ENCODE measurements around the gene NEAT1.

NEAT1 gene

DNA sequence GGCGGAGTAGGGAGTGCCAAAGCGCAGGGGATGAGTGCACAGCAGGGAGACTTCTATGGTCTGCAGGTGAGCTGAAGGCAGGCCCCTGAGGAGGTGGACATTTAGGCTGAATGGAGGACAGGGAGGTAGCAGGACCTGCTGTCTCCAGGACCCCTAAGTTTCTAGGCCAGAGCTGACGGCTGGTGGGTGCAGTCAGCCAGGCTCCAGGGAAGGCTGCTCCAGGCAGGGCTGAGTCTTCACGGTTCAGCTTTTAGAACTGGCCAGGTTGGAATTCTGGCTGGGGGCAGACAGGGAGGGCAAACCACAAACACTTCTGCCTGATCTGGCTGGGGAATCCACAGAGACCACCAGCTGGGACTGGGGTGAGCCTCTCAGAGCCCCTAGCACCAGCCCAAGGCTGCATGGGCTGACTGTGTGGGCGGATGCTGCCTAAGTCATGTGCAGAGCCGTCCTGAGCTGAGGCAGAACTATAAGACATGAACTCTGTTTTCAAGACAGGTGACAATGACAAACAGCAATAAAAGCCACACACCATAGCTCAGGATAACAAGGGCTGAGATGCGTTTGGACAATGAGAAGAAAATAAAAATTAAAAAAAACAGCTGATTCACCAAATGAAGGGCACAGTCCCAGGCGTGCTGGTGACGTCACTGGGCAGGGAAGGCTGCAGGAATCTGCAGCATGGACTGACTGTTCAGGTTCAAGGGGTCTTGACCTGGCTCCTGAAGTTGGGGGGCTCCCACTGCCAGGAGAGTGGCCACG is 65.9 kb downstream of the NEAT1 start:
- no peak for DNase-seq

GRCh38 chr11:65489035-65489705 is 66.6 kb downstream of the NEAT1 start:
- DNase-seq, result no peak

DNA sequence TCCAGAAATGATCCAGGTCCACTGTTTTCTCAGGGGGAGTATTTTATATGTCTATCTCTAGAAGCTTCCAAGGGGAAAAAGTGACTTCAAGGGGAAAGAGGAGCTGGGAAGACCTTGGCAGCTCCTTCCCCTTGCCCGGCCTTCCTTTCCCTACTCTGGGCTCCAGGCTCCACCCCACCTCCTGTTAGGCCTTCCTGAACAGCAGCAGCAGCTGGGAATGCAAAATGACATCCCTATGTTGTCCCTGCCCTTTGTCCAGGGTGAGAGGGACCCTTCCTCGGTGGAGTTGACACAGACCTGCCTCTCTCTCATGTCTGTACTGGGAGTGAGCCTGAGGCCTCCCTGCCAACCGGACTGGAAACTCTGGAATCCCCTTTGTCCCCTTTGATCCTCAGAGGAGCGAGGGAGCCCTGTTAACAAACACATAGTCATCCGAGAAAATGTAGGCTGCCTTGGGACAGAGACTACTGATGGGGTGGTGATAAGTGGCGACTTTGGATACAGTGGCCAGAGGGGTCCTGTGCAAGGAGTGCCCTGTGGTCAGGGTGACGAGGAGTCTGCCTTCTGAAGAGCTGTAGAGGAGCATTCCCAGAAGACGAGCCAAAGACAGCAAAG is 67.2 kb downstream of the NEAT1 start:
- no peak for DNase-seq

- no peak for DNase-seq
Measured at GRCh38 chr11:65491163-65491465, 68.5 kb downstream of the NEAT1 start.

- DNase-seq, result no peak
Measured at GRCh38 chr11:65491614-65492386, 69.2 kb downstream of the NEAT1 start.

GRCh38 chr11:65492387-65492636 is 69.7 kb downstream of the NEAT1 start:
- no peak for DNase-seq

DNA sequence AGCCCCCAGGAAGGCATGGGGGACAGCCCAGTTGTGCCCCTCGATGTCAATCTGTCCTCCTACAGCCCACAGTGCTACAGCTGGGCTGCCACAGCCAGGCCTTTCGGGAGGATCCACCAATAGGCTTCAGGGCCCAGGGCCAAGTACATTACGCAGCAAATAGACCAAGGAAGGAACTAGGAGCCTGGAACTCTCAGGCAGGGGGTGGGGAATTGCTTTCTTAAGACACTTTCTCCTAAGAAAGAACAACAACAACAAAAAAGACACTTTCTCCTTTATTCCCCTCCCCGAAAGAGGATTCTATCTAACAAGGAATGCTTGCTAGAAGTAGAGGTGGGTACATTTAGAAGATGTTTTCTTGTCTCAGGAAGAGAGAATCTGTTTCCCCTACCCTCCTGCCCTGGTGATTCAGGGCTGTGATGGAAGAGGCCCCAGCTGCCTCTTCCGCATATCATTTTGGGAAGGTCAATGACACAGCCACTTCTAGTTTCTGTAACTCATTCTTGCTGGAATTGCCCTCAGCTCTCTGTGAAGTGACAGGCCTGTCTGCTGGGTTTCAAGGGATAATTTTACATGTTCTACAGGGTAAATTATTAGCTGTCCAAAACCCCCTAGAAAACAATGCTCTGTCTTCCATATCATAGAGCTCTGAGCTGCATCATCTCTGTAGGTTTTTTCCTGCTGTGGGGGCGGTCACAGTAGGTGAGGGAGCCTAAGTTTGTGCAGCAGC is 70.2 kb downstream of the NEAT1 start:
- peak; percentile 79 for DNase-seq

DNA sequence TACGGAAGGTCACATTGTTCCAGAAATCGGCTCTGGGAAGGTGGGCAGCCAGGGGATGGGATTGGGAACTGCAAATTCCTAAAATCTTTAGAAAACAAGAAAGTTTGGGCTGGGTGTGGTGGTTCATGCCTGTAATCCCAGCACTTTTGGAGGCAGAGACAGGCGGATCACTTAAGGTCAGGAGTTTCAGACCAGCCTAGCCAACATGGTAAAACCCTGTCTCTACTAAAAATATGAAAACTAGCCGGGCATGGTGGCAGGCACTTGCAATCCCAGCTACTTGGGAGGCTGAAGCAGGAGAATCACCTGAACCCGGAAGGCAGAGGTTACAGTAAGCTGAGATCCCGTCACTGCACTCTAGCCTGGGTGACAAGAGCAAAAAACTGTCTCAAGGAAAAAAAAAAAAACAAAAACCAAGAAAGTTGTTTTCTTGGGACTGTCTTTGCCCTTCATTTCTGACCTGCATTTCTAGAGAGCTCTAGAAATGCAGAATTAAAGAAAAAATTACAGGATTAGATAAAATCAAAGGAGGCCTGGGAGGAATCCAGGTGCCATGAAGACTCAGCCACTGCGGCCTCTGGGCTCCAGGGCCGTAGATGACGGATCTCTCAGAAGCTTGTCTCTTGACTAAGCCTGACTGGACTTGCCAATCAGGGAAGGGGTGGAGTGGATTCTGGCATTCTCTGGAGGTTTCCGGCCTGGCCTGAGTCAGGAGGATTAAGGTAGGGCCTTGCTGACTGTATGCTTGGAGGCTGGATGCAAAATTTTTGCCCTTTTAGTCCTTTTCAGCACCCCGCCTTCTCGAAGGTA is 71.0 kb downstream of the NEAT1 start:
- DNase-seq, result no peak

Measured in GF-D8 (cell line).